ENCODE measurements around the gene CHRD.
A peak's percentile ranks its signal among the peaks of the same experiment; 100 is the strongest.

The CHRD gene

DNA sequence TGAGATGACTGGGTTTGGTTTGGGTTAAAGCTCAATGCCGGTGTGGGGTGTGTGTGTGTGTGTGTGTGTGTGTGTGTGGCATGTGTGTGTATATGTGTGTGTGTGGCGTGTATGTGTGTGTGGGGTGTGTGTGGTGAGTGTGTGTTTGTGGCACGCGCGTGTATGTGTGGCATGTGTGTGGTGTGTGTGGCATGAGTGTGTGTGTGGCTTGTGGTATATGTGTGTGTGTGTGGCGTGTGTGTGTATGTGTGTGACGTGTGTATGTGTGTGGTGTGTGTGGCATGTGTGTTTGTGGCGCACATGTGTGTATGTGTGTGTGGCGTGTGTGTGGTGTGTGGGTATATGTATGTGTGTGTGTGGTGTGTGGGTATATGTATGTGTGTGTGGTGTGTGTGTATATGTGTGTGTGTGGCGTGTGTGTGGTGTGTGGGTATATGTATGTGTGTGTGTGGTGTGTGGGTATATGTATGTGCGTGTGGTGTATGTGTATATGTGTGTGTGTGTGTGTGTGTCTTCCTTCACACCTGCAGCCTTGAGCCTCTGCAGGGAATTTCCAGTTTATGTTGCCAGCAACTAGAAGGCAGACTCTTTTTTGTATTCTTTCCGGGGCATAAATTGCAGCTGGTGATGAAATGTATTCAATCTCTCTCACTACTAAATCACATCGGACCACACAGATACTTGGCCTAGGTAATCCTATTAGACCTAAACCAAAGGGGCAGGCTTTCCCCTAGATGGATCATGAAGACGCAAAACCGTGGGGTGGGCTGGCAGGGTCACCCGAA lies 34.8 kb downstream of the CHRD start:
- H2AFZ ChIP-seq (ENCODE audit: low read depth, low read length): no peak overlapping the region
- no peaks in the 10 kb centered on the region for H3K79me2 ChIP-seq (ENCODE audit: insufficient read depth, low read length)
- peaks cover 3% of the 10 kb centered on the region; the same call in 1 of the 2 replicates for H3K4me1 ChIP-seq (ENCODE audit: insufficient read depth, low read length)
- no peaks in the 10 kb centered on the region for H3K9me3 ChIP-seq (ENCODE audit: insufficient read depth, low read length, severe bottlenecking)
- TF ChIP-seq, protein P1, sequence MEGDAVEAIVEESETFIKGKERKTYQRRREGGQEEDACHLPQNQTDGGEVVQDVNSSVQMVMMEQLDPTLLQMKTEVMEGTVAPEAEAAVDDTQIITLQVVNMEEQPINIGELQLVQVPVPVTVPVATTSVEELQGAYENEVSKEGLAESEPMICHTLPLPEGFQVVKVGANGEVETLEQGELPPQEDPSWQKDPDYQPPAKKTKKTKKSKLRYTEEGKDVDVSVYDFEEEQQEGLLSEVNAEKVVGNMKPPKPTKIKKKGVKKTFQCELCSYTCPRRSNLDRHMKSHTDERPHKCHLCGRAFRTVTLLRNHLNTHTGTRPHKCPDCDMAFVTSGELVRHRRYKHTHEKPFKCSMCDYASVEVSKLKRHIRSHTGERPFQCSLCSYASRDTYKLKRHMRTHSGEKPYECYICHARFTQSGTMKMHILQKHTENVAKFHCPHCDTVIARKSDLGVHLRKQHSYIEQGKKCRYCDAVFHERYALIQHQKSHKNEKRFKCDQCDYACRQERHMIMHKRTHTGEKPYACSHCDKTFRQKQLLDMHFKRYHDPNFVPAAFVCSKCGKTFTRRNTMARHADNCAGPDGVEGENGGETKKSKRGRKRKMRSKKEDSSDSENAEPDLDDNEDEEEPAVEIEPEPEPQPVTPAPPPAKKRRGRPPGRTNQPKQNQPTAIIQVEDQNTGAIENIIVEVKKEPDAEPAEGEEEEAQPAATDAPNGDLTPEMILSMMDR (IDR thresholded peaks at IDR 0.05; ENCODE audit: borderline replicate concordance, extremely low read depth, low read length, poor library complexity, severe bottlenecking): no peak
- TF ChIP-seq EZH2 (IDR thresholded peaks at IDR 0.05; ENCODE audit: borderline replicate concordance, low read depth, low read length, severe bottlenecking): no peak
- H3K4me2 ChIP-seq (ENCODE audit: insufficient read depth, low read length): no peak overlapping the region
- ATAC-seq (ENCODE audit: insufficient read depth, low read depth) (no peak), DNase-seq (no peak)
- H3K36me3 ChIP-seq (ENCODE audit: insufficient read depth, low read length): no peaks in the 10 kb centered on the region
- no peak overlapping the region for H3K27ac ChIP-seq (ENCODE audit: low read length)
- H3K9ac ChIP-seq (ENCODE audit: low read depth, low read length): no peak overlapping the region
- H3K27me3 ChIP-seq (ENCODE audit: insufficient read depth, low read length, poor library complexity): peaks cover 4% of the 10 kb centered on the region
- H3K4me3 ChIP-seq (ENCODE audit: low read depth in 1 of 2, low read length in 2 of 2): no peak overlapping the region
- no peaks in the 10 kb centered on the region for H4K20me1 ChIP-seq (ENCODE audit: insufficient read depth, low read length)

- H3K4me1 ChIP-seq (ENCODE audit: insufficient read depth, low read length): peaks cover 3% of the 10 kb centered on the region; the same call in 1 of the 2 replicates
- no peaks in the 10 kb centered on the region for H3K36me3 ChIP-seq (ENCODE audit: insufficient read depth, low read length)
- no peaks in the 10 kb centered on the region for H4K20me1 ChIP-seq (ENCODE audit: insufficient read depth, low read length)
- TF ChIP-seq, protein P1 (IDR thresholded peaks at IDR 0.05; ENCODE audit: borderline replicate concordance, extremely low read depth, low read length, poor library complexity, severe bottlenecking): no peak
- TF ChIP-seq EZH2 (IDR thresholded peaks at IDR 0.05; ENCODE audit: borderline replicate concordance, low read depth, low read length, severe bottlenecking): no peak
- H3K9me3 ChIP-seq (ENCODE audit: insufficient read depth, low read length, severe bottlenecking): no peaks in the 10 kb centered on the region
- H3K27me3 ChIP-seq (ENCODE audit: insufficient read depth, low read length, poor library complexity): peaks cover 2% of the 10 kb centered on the region
- no peak overlapping the region for H3K9ac ChIP-seq (ENCODE audit: low read depth, low read length)
- H3K79me2 ChIP-seq (ENCODE audit: insufficient read depth, low read length): no peaks in the 10 kb centered on the region
- DNase-seq: no peak
- no peak for ATAC-seq (ENCODE audit: insufficient read depth, low read depth)
- H3K4me2 ChIP-seq (ENCODE audit: insufficient read depth, low read length): no peak overlapping the region
- no peak overlapping the region for H3K27ac ChIP-seq (ENCODE audit: low read length)
- H3K4me3 ChIP-seq (ENCODE audit: low read depth in 1 of 2, low read length in 2 of 2): no peak overlapping the region
- H2AFZ ChIP-seq (ENCODE audit: low read depth, low read length): no peak overlapping the region
Observed at GRCh38 chr3:184415203-184415490, 35.3 kb downstream of the CHRD start.

DNA sequence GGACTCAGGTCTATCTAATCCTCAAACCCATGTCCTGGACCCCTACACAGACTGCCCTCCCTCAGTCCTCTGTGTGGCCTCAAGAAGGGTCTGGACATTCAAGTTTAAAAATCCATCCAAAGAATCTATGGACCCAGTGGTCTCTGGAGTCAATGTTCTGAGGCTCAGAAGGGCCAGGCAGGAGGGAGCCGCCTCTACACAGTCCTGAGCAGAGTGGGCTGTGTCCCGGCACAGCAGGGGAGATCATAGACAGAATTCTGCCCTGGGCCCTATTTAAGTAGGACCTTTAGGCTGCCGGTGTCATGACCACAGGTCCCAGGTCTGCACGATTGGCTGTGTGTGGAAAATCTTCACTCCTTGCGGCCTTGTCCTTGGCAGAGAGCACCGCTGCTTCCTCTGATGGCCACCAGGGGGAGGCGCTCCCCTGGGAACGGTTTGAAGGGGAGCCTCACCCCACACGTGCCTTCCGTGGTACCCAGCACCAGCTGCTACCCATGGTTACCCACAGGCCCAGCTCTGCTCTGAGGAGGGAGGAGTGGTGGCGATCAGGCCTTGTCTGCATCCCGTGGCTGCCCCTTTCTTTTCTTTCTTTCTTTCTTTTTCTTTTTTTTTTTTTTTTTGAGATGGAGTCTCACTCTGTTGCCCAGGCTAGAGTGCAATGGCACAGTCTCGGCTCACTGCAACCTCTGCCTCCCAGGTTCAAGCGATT lies 37.9 kb downstream of the CHRD start:
- TF ChIP-seq, protein P1 (IDR thresholded peaks at IDR 0.05; ENCODE audit: borderline replicate concordance, extremely low read depth, low read length, poor library complexity, severe bottlenecking): peak; percentile 94
- TF ChIP-seq EZH2 (IDR thresholded peaks at IDR 0.05; ENCODE audit: borderline replicate concordance, low read depth, low read length, severe bottlenecking): no peak
- Histone ChIP-seq H4K20me1 (ENCODE audit: insufficient read depth, low read length) (no peaks in the 10 kb centered on the region), H2AFZ (ENCODE audit: low read depth, low read length) (no peak overlapping the region), H3K4me2 (ENCODE audit: insufficient read depth, low read length) (peak overlapping the region; percentile 46; the same call in 1 of the 2 replicates), H3K9ac (ENCODE audit: low read depth, low read length) (no peak overlapping the region), H3K4me3 (ENCODE audit: low read depth in 1 of 2, low read length in 2 of 2) (no peak overlapping the region), H3K27ac (ENCODE audit: low read length) (no peak overlapping the region), H3K4me1 (ENCODE audit: insufficient read depth, low read length) (peaks cover 3% of the 10 kb centered on the region; the same call in 1 of the 2 replicates), H3K79me2 (ENCODE audit: insufficient read depth, low read length) (no peaks in the 10 kb centered on the region), H3K27me3 (ENCODE audit: insufficient read depth, low read length, poor library complexity) (no peaks in the 10 kb centered on the region), H3K36me3 (ENCODE audit: insufficient read depth, low read length) (no peaks in the 10 kb centered on the region), H3K9me3 (ENCODE audit: insufficient read depth, low read length, severe bottlenecking) (no peaks in the 10 kb centered on the region)
- peak; percentile 75 for DNase-seq
- peak; percentile 98 for ATAC-seq (ENCODE audit: insufficient read depth, low read depth)
